GM12801 (cell line): ENCODE data around the gene NUP210L.

Experiments
- TF ChIP-seq, protein P1 (sequence below): IDR thresholded peaks from one replicate; pipeline ENCODE4 v1.5.1; 2011; ENCODE audit warnings: control low read depth; ENCODE audit not compliant: insufficient read length; ENCODE audit errors: extremely low read depth

NUP210L gene

DNA sequence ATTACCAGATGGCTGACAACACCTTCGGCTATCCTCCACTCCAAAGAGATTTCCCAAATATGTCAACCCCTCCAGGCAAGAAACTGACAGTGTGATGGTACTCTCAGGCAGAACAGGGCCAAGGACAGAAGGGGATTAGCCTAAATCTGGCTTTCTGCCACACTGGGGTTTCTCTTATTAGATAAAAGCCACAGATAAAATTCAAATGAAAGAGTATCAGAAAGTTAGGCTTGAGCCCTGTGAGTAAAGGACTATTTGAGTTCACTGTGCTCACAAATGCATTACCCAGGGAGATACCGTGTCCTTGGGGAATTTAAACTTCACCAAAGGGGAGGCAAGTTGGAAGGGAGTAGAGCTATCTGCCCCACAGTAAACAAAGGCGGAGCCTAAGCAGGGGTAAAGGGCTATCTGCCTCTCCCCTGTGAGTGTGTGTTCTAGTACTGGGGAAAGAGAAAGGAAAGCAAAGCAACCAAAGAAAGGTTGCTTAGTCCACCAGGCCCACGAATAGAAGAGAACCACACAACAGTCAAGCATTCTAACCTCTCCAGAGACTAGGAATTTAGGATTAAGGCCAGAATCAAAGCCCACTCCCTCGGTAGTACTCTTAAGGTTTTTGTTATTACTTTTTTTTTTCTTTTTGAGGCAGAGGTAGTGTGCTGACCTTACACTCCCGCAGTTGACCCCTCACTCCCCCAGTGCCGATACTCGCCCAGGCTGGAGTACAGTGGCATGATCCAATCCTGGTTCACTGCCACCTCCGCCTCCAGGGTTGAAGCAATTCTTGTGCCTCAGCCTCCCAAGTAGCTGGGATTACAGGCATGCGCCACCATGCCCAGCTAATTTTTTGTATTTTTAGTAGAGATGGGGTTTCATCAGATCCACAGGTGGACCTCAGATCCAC, 24.3 kb upstream of the NUP210L start:
- TF ChIP-seq, protein P1, sequence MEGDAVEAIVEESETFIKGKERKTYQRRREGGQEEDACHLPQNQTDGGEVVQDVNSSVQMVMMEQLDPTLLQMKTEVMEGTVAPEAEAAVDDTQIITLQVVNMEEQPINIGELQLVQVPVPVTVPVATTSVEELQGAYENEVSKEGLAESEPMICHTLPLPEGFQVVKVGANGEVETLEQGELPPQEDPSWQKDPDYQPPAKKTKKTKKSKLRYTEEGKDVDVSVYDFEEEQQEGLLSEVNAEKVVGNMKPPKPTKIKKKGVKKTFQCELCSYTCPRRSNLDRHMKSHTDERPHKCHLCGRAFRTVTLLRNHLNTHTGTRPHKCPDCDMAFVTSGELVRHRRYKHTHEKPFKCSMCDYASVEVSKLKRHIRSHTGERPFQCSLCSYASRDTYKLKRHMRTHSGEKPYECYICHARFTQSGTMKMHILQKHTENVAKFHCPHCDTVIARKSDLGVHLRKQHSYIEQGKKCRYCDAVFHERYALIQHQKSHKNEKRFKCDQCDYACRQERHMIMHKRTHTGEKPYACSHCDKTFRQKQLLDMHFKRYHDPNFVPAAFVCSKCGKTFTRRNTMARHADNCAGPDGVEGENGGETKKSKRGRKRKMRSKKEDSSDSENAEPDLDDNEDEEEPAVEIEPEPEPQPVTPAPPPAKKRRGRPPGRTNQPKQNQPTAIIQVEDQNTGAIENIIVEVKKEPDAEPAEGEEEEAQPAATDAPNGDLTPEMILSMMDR = no peak

DNA sequence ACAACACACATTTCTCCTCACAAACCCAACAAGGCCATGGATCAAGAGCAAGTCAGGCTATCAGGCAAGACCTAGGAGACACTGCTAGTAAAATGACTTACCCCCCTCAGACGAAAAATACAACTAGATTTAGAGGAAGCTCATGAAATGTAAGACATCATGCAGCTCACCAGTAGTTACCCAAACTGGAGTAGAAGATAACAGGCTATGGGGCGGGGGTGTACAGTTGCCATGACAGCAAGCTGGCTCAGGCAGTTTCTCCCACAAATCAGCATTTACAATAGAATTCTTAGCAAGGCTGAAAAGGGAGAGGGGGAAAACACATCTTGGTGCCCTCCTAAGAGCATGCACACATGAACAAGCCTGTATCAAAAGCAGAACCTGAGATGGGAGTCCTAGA, 23.1 kb upstream of the NUP210L start:
- TF ChIP-seq, protein P1 = no peak

DNA sequence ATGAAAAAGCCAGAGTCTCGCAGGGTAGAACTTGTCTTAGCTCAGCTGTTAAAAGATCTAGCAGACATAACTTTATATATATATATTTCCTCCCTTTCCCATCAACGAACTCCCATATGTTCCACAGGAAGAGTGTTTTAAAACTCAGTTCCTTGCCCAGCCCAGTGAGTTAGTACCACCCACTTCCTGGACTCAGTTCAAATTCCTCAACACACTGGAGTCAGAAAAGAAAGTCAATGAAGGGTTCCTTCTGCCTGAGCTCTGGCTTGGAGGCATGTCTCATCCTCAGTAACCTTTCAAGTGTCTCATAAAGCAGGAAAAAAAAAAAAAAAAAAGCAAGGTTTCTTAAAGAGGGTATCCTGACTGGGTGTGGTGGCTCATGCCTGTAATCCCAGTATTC, 21.5 kb upstream of the NUP210L start:
- TF ChIP-seq, protein P1 = no peak

DNA sequence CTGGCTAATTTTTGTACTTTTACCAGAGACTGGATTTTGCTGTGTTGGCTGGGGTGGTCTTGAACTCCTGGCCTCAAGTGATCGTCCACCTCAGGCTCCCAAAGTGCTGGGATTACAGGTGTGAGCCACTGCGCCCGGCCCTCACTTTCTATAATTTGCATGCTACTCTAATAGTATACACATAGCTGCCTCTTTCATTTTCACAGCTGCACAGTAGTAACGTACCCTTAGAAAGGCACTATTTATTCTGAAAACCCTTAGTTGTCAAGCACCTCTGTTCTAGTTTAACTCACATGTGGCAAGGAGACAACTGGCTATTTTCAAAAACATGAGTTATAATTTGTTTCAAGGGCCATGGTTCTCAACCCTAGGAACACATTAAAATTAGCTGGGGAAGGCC, 19.8 kb upstream of the NUP210L start:
- TF ChIP-seq, protein P1 = no peak

DNA sequence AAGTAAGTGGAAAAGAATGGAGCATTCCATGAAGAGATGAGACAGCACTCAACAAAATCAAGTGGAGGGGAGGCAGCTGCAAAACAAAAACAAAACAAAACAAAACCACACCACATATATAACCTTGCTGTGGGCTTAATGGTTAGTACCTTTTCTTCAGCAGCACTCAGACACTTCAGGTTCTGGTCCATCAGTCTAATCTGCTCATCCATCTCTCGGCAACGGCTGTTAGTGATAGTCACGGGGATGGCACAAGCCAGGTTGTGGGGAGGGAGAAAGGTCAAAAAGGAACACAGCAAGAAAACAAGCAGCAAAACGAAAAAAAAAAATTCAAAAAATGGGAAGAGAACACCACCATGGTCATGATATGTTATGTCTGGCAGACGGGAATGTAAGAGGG, 17.0 kb upstream of the NUP210L start:
- TF ChIP-seq, protein P1 = no peak

DNA sequence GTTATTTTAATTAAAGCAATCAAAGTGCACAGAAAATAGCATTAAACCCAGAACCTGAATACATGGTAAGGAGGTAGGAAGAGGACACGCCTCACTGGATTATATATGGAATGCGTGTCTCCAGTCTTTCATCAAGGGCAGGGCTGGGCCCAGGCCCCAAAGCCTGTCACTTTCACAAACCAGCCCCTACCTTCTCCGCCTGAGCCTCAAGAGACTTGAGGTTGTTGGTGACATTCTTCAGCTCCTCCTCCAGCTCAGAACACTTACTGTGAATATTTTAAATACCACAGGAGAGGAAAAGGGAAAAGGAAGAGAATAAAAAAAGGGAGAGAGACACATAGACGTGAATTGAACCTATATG, 16.3 kb upstream of the NUP210L start:
- TF ChIP-seq, protein P1 = no peak

DNA sequence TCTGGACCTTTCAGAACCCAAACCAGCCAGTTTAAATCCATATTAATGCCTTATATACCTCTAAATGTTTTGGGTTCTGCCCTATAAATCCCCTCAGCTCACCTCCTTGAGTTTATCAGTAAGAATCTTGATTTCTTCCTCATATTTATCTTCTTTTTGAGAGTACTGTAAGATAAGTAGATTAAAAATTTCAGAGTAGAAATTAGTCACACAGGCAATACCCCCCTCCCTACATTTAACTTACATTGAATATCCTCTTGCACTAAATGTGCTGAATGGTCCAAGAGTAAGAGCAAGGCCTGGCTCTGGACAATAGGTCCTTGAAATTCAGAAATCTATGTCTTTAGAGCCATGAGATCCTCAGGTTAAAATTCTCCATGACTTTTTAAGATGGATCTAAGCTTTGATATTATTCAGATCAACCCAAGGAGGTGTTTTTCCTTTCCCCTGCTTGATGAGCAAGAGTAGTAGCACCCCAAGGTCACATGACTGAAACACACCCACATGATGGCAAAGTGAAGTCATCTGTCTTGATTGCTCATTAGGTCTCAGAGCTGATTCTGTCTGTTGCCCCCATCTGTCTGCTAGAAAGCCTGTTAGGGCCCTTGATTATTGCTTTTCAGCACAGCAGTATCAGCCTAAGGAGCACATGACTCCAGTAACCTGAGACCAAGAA, 15.8 kb upstream of the NUP210L start:
- TF ChIP-seq, protein P1 = no peak
